SK-N-DZ (cell line): ENCODE measurements around the gene GPT2.
A peak's percentile ranks its signal among the peaks of the same experiment; 100 is the strongest.

Experiments
- DNase-seq: peaks from one replicate; pipeline ENCODE4 v3.0.0-alpha.2; 2015; ENCODE audit warnings: low spot score

The GPT2 gene

DNA sequence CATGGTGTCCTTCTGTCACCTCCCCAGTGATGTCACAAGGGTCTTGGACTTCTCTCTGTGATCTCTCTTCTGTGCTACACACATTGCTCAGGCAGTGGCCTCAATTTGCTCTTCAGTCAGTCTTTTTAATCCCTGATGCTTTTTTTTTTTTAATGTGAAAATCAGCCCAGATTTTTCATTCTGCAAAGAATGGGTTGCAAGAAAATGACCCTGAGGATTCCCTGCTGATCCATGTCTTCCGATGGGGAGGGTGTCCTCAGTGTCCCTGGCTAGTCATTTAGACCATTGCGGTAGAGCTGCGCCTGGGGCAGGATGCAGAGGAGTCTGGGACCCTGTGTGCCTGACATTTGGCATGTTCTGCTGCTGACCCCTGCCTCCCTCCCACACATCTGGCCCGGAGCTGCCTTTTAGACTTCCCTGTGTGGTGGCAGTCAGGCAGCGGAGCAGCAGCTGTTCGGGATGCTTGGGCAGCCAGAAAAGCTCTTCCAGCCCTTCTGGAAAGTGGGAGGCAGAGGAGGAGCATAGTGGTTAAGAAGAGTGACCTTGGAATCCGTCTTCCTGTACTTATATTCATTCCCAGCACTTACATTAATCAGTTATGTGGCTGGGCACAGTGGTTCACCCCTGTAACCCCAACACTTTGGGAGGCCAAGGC, 12.3 kb downstream of the GPT2 start:
- no peak for DNase-seq

DNA sequence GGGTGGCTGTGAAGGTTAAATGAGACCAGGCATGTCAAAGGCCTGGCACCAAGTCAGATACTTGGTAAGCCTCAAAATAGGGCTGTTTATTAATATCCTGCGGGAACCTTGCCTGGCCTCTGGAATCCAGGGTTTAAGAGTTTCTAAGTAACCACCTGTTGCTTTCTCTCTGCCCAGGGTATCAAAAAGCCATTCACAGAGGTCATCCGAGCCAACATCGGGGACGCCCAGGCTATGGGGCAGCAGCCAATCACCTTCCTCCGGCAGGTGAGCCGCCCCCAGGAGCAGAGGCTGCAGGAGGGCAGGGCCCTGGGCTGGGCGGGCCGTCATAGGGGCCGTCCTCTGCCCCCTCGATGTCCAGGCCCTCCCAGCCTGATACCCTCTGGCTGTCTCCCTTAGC, 13.3 kb downstream of the GPT2 start:
- no peak for DNase-seq

DNA sequence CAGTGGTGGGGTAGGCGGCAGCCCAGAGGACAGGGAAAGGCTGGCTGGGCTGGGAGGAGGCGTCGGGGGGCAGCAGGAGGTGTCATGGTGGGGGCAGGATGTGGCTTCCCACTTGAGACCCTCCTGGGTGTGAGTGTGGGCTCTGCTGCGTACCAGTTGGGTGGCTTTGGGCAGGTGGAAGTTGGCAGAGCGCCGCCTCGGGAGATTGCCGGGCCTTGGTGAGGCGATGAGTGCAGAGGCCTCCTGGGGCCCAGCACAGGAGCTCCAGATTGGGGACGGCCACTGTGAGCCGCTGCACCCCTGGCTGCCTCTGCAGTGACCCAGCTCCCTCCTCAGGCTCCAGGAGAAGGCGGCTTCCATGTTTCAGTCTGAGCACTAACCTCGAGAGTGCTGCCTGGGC, 13.8 kb downstream of the GPT2 start:
- DNase-seq = no peak

DNA sequence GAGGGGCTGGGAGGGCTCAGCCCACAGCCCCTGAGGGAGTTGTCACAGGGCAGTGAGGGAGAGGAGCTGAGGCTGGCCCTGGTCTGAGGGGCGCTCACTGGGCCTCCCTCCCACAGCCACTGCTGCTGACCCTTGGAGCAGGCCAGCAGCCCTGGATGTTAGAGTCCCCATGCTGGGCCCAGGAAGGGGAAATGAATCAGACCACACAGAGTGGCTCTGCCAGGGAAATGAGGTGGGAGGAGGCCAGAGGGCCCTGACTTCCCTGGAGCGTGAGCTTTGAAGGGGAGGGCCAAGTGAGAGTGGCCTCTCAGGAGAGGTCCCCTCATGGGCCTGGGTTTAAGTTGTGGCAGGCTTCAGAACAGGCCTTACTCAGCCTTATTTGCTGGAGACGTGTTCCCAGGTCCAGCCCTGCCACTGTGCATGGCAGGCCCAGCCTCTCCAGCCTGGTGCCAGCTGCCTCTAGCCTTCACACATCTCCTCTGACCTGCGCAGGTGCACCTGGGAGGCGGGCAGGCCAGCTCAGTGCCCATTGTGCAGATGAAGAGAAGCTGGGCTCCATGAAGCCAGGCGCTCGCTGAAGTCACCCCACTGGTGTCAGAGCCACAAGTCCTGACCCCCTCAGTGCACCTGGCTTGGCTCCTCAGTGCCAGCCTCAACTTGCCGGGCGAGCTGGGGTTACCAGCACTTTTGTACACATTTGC, 15.4 kb downstream of the GPT2 start:
- DNase-seq = no peak

DNA sequence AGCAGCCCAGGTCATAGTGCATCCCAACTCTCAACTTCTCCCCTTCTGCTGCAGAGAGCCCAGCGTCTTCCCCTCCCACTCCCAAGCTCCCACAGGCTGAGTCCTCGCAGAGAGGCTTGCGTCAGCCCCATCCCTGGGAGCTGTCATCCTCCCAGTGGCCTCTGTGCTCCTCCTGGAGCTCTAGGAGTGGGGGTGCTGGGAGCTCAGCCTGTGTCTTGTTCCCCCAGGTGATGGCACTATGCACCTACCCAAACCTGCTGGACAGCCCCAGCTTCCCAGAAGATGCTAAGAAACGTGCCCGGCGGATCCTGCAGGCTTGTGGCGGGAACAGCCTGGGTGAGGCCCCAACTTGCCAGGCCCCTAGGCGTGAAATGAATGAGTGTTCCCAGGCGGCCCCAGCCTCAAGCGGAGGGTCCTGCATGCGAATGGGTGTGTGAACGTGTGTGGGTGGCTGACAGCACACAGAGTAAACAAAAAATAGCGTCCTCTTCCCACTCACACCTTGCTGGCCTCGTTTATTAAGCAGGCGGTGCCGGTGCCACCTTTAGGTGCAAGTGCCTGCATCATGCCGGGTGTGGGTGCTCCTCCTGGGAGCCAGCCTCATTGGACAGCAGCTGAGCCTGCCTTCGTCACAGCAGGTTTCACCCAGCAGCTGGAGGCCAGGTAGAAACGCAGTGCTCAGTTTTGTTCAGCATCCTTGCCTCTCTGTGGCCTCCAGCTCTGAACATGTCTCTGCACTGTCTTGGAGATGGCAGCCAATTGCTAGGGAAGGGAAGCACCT, 16.5 kb downstream of the GPT2 start:
- DNase-seq = no peak

DNA sequence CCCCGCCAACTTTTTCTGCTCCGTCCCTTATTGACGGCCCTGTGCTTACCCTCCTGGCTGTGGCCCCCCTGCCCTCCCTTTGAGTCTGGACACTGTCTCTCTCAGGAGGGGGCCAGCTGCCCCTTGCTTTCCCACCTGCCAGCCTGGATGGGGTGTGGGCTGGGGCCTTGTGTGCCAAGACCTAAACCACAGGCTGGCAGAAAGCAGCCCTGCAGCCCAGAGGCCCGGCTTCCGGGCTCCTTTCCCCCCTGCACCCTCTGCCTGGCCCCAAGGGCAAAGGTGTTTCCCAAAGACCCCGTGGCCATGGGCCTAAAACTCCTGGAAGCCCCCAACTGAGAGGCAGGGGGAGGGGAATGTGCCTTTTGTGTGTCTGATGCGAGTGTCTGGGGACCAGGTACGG, 17.5 kb downstream of the GPT2 start:
- DNase-seq = no peak

DNA sequence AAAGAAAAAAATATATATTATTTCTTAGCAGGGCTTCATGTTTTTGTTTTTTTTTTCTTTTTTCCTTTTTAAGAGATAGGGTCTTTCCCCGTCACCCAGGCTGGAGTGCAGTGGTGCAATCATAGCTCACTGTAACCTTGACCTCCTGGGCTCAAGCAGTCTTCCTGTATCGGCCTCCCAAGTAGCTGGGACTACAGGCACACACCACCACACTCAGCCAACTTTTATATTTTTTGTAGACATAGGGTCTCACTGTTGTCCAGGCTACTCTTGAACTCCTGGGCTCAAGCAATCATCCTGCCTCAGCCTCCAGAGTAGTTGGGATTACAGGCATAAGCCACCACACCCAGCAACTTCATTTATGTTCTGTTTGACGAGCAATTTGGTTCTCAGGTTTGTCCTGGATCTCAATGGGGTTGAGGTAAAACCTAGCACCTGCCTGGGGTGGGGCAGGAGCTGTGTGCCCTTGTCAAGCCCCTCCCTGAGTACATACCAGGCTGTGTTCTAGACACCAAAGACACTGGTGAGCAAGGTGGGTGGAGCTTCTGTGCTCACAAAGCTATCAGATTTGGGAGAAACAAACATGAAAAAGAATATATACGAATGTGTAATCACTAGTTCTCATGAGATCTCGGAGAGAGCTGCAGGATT, 19.2 kb downstream of the GPT2 start:
- no peak for DNase-seq

DNA sequence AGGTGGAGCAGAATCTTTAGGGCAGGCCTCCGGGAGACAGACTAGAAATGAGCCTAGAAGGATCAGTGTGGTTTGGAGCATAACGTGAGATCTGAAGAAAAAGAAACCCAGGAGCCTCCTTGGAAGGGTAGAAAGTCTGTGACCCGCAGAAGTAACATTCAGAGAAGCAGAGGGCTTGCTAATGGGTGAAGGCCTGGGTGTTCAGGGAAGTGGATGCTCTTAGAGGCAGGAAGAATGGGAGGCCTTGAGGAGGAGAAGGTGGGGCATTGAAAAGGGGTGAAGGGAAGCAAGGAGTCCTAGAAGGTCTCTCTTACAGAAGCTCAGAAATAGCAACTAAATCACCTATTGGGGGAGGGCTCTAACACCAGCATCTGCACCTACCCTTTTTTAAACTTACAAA, 20.3 kb downstream of the GPT2 start:
- DNase-seq = no peak

DNA sequence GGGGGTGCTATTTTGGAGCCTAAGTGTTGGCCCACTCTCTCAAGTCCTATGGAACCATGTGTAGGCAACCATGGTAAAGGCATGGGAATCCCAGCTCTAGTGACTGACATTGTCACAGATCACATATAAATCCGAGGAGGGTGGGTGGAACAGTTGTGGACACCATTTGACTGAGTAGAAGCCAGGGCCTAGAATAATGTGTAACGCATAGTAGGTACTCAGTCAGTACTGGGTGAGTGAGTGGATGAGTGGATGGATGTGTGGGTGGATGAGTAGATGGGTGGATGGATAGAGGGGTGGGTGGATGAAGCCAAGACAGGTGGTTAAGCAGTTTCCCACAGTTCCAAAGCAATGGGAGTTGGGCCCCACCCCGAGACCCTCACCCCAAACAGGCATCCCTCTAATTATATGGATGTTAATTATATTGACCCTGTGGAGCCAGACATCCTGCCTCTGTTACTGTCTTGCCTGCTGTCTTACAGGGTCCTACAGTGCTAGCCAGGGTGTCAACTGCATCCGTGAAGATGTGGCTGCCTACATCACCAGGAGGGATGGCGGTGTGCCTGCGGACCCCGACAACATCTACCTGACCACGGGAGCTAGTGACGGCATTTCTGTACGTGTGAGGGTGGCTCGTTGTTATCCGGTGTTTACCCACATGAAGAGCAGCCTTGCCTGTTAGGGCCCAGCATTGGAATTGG, 22.3 kb downstream of the GPT2 start:
- DNase-seq = no peak

DNA sequence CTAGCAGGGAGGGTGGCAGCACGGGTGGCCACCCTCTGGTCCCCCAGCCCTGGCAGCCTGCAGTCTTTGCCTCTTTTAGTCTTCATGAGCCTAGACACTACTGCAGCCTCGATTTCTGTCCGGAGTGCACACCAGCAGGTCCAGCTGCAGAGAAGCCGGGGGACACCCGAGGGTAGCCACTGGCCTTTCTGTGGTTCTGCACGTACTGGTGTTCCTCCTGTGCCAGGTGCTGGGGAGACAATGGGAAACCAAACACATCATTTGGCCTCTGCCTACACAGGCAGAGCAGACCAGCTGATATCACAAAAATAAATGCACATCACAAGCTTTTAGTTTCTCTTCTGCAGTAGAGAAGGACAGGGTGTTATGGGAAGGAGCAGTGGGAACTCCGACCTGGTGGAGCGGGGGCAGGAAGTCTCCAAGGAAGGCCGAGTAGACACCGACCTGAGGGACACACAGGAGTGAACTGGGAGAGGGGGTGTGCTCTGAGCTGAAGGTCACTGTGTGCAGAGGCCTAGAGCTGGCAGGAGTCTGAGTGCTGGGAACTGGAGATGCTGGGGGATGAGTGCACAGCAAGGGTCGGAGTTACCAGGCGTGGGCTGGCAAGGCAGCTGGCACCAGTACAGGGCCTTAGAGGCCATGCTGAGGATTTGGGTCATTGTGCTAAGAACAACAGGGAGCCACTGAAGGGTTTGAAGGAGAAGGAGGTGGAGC, 23.1 kb downstream of the GPT2 start:
- DNase-seq = no peak

DNA sequence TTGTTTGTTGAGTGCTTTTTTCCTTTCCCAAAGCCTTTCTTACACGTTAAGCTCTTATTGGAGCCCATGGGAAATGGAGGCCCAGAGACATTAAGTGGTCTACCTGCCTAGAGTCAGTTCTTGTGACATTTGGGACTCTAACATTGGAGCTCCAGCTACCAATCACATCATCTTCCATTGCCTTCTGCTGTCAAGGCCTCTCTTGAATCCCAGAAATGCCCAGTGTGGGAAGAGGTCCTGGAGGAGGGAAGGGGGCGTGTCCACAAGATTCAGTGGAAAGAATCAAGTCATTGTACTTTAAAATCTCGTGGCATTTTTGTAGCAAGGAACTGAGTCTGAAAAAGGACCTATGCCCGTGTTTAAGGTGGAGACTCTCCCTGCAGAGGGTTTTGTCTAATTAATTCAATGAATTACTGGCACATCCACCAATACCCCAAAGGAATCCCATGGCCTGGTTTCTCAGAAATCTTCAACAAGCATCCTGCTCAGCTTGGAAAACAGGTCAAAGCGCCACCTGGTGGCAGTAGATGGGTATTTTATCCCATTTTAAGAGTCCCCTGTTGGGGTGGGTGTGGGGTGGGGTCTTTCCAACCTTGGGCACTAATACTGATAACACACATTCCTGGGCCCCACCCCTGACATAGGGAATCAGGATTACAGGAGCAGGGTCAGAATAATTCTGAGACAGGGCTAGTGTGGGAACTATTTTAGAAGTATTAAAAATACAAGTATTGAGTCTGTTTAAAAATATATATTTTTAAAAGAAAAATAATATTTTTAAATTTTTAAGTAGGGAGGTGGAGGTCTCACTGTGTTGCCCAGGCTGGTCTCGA, 24.6 kb downstream of the GPT2 start:
- DNase-seq = peak; percentile 80

DNA sequence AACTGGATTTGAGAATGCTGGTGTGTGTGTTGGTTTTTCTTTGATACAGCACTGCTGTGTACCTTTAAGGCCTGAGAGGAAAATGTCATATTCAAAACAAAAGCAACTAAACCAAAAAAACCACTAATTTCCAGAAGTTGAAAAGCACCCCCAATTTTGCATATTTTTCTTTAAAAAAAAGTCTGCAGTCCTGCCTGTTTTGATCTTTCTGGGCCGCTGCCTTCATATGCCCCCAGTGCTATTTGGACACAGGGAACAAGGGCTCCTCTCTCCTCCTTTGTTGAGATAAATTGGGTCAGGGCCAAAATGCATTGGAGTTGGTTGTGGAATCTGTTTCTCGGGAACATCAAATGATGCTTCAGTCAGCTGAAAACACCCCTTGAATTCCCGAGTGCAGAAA, 26.9 kb downstream of the GPT2 start:
- no peak for DNase-seq

DNA sequence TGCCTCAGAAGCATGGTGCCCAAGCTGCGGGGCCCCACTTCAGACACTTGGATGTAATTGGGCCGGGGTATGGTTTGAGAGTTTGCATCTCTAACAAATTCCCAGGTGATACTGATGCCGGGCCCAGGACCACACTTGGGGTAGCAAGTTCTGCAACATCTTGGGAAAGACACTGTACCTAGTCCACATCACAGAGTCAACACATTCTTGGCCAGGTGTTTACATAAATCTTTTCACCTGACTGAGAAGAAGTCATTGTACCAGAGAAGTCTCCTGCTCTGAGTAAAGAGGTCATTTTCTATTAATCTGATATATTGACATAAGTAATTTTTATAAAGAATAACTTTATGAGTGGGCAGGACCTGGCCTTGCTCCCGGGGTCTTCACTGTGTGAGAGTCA, 27.5 kb downstream of the GPT2 start:
- DNase-seq = no peak

DNA sequence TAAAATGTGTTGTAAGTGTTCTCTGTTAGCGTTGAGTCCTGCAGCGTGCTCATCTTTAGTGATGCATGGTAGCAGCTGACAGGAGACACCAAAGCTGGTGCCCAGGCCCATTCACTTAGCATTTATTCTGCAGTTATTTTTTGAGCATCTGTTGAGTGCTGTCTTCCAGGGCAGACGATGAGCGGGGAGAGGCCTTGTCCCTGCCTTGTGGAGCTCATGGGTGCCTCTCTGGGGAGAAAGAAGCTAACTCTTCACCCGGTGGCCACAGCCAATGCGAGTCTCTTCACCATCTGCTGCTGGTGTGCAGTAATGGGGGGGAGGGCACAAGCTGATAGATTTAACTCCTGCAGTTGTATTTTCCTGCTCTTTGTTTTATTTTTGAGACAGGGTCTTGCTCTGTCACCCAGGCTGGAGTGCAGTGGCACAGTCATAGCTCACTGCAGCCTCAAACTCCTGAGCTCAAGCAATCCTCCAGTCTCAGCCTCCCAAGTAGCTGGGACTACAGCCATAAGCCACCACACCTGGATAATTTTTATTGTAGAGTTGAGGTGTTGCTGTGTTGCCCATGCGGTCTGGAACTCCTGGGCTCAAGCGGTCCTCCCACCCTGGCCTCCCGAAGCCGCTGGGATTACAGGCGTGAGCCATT, 30.5 kb downstream of the GPT2 start:
- no peak for DNase-seq

DNA sequence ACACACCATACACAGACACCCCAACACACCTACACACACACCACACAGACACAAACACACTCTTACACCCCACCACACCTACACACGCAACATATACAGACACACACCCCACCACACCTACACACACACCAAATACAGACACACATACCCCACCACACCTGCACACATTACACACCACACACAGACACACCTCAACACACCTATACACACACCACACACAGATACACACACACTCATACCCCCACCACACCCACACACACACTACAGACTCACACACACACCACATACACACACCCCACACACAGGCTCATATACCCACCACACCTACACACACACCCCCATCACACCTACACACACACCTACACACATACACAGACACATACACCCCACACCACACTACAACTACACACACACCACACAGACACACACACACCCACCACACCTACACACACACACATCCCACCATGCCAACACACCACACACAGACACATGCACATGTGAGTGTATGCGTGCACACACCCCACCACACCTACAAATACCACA, 31.4 kb downstream of the GPT2 start:
- DNase-seq = no peak

DNA sequence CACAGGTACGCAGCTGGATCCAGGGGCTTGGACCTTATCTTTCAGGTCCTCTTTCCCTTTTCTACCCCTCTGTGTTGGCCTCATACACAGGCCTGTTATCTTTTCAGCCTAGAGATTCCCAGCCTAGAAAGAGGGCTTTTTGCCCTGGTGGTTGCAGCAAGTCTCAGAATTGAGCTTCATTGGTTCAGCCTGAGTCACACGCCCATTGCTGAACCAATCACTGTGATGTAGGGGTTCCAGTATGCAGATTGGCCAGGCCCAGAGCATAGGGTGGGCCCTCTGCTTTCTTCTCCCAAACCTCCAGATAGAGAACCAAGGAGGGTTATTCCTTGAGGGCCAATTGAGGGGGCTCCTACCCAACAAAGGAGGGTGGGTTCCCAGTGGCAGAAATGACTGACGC, 32.8 kb downstream of the GPT2 start:
- no peak for DNase-seq

DNA sequence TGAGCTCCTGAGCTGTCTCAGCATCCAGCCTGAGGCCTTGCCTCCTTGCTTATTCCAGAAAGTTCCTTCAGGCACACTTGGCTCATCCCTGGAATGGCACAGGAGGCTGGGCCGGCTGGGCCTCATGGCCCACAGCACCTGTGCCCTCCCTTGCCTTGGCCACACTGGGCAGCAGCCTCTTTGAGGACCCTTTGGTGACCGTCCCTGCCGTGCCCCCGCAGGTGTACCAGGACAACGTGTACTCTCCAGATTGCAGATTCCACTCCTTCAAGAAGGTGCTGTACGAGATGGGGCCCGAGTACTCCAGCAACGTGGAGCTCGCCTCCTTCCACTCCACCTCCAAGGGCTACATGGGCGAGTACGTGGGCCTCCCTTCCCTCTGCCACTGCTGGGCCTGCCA, 34.2 kb downstream of the GPT2 start:
- no peak for DNase-seq

DNA sequence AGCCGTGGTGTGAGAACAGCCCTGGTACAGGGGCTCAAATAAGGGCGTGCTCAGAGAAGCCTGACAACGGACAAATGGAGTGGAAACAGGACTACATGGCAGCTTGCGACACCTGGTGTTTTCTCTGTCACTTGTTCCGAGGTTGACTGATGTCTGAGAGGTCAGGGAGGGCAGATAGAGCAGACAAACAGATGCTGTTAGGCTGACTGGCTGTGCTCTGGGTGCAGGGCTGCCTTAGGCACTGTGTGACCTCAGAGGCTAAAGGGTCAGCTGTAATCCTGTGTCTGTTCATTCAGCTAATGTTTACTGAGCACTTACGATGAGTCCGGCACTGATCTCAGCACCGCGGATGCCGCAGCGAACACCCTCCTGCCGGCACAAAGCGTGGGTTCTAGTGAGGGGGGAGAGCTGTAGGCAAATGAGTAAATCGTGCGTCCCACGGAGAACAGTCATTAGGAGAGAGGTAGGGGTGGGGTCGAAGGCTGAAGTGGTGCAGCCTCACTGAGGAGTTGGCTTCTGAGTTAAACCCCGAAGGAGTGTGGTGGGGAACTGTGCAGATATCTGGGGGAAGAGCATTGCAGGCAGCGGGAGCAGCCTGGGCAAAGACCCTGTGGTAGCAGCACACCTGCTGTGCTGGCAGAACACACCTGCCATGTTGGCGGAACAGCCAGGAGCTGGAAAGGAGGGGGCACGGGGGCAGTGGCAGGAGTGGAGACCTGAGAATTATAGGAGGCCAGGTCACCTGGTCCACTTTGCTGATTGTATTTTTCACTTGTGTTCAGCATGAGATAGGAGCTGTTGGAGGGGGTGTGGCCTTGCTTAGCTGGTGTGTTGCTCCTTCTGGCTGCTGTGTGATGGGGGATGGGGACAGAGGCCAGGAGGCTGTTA, 35.0 kb downstream of the GPT2 start:
- DNase-seq = peak; percentile 54
